ENCODE measurements around the gene NTM.
"Not testable (repeated sequence)": the region's sequence is repeated elsewhere in the genome, so short reads cannot be mapped to it uniquely, and the experiment has no call there.

Gene NTM

DNA sequence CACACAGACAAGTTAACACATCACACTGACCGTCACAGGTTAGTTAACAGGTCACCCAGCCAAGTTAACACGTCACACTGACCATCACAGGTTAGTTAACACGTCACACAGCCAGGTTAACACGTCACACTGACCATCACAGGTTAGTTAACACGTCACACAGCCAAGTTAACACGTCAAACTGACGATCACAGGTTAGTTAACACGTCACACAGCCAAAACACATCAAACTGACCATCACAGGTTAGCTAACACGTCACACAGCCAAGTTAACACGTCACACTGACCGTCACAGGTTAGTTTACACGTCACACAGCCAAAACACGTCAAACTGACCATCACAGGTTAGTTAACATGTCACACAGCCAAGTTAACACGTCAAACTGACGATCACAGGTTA, 699.2 kb downstream of the NTM start:
- not testable (repeated sequence) for DNase-seq (ENCODE audit: low read depth, low spot score)

DNA sequence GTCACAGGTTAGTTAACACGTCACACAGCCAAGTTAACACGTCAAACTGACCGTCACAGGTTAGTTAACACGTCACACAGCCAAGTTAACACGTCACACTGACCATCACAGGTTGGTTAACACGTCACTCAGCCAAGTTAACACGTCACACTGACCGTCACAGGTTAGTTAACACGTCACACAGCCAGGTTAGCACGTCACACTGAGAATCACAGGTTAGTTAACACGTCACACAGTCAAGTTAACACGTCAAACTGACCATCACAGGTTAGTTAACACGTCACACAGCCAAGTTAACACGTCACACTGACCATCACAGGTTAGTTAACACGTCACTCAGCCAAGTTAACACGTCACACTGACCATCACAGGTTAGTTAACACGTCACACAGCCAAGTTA, 700.5 kb downstream of the NTM start:
- DNase-seq (ENCODE audit: low read depth, low spot score): not testable (repeated sequence)

GRCh38 chr11:132072044-132072857, 701.8 kb downstream of the NTM start:
- DNase-seq (ENCODE audit: low read depth, low spot score): no peak

DNA sequence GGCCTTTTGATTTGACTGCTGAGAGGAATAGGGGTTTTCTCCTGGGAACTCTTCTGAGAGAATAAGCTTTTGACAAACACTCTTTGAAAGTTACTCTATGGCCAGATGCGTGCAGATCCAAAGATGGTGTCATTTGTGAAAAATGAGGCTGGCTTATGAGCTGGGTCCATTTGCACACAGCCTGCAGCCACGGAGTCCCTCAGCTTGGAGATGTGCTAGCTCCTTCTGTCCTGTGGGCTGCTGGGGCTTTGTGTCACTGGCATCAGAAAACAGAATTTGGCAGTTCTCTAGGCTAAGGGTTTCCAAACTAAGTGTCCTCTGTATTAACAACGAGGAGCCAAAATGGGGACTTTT, 702.4 kb downstream of the NTM start:
- DNase-seq (ENCODE audit: low read depth, low spot score): no peak

- DNase-seq (ENCODE audit: low read depth, low spot score): no peak
Observed at GRCh38 chr11:132073787-132074186, 703.4 kb downstream of the NTM start.

GRCh38 chr11:132075447-132075846, 705.0 kb downstream of the NTM start:
- no peak for DNase-seq (ENCODE audit: low read depth, low spot score)

- DNase-seq (ENCODE audit: low read depth, low spot score): no peak
Observed at GRCh38 chr11:132077416-132077815, 707.0 kb downstream of the NTM start.

- DNase-seq (ENCODE audit: low read depth, low spot score): no peak
Observed at GRCh38 chr11:132078264-132079076, 708.1 kb downstream of the NTM start.

DNA sequence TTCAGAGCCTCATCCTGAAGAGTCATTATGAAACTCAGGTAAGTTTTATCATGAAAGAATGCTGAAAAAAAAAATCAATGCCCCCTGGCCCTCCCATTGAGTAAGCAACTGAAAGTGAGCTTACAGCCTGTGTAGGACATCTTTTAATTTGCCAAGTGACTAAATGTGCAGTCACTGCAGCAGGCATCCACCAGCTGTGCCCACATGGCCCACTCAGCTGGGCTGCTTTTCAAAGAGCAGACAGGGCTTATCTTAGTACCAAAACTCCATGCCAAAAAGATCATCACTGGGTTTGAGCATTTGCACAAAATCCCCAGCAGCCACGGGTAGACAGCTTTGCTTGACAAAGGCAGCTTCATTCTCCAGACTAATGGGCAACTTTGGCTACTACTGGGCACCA, 709.7 kb downstream of the NTM start:
- DNase-seq (ENCODE audit: low read depth, low spot score): no peak

DNA sequence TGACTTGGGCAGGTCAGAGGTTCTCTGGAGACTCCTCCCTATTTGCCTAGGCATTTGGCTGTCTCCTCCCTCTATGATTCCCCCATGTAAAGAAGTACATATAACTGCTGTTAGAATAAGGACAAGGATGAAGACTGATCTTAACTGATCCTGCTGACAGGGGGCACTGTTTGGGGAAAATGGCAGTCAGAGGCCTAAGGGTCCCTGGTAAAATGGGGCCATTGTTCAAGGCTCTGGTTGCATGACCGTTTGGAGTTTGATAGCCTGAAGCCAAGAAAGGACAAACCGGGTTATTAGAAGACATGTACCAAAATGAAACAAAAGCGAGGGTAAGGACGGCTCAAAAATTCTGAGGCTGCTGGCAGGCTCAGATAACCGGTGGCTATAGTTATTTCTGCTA, 712.2 kb downstream of the NTM start:
- no peak for DNase-seq (ENCODE audit: low read depth, low spot score)

- DNase-seq (ENCODE audit: low read depth, low spot score): no peak
Observed at GRCh38 chr11:132084433-132084832, 714.0 kb downstream of the NTM start.

GRCh38 chr11:132087148-132087547, 716.7 kb downstream of the NTM start:
- DNase-seq (ENCODE audit: low read depth, low spot score): no peak

- DNase-seq (ENCODE audit: low read depth, low spot score): no peak
Observed at GRCh38 chr11:132088551-132088950, 718.1 kb downstream of the NTM start.

DNA sequence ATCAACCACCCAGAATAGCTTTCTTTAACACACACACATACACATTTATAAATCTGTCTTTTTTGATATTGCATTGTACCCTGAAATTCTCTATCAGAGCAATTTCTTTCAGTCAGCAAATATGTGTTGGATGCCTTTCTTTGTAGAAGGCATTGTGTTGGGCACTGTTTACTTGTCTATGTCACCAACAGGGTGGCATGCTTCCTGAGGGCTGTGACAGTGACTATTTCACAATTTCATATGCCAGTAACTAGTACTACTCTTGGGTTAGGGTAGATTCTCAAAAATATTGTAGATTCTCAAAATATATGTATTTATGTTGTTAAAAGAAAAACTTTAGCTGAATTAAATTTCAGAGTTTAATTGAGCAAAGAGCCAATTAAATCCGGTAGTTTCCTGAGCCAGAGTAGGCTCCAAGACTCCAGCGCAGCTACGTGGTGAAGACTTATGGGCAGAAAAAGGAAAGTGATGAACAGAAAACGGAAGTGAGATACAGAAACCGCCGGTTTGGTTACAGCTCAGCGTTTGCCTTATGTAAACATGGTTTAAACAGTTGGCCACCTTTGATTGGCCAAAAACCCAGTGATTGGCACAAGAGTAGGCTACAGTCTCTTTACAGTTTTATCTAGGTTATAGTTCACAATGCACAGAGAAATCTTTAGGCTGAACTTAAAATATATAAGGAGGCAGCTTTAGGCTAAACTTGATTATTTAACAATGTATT, 723.3 kb downstream of the NTM start:
- no peak for DNase-seq (ENCODE audit: low read depth, low spot score)

DNA sequence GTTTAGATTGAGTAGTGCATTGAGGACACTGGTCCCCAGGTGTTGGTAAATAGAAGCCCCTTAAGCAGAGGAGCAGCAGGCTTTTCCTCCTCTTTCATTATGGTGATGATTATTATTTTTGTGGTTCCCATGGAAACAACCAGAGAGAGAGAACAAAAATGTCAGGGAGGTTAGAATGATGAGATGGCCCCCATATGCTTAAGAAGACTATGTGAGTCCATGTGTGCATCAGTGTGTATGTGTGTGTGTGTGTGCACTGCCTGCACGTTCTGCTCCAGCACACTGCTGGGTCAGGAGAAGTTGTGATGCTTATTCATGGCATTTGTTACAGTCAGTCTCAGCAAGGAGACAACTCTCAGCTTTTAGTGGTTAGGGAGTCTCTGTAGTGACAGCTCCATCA, 724.2 kb downstream of the NTM start:
- no peak for DNase-seq (ENCODE audit: low read depth, low spot score)

DNA sequence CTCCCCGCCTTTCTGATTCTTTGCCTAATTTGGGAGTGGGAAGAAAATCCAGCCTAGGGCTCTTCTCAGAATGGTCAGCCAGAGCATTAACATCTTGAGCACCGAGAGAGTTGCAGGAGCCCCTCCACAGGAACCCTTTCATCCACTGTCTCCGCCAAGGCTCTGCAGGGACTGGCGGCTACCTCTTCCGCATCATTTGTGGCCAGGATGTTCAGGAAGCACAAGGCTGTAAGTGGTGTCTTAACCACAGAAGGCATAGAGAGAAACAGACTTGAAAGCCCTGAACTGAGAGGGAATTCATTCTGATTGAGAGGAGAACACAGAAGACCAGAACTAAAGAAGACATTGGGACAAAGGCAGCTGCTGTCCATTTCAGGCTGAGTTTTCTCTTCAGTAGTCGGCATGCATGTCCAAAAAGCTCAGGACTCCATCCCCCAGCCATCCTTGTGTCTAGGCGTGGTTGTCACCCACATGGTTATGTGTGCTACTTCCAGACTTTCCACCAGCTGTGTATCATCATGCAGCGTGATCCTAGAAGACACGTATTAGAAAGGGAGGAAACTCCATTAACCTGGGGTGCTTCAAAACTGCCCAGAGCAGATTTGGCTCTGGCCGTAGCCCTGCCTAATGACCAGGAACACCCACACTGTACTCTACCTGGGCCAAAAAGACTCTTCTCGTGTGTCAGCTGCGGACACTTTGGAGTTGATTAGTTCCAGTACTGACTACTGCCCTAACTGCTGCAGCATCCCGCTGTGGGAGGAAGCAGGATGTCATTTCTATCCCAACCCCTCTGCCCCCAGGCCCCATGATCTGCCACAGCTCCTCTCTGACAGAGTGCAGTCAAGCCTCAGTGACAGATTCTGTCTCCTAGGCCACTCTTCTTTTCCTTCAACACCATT, 725.1 kb downstream of the NTM start:
- no peak for DNase-seq (ENCODE audit: low read depth, low spot score)

GRCh38 chr11:132096132-132096825, 725.9 kb downstream of the NTM start:
- DNase-seq (ENCODE audit: low read depth, low spot score): no peak

DNA sequence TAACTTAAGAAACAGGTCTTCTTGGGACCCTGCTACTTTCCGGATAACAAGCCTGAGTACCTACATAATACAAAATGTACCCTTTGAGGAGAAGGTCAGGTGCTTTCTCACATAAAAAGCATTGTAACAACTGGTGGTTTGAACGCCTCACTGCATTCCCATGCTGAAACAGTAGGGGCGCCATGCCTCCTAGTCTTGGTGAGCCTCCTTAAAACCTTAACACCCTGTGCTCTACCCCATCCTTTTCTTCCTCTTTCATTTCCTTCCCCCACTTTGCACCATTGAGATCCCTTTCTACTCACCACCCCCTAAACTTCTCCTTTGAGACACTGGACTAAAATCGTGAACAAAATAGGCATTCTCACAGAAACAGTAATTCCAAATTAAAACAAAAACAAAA, 729.3 kb downstream of the NTM start:
- DNase-seq (ENCODE audit: low read depth, low spot score): no peak

GRCh38 chr11:132100583-132100982, 730.2 kb downstream of the NTM start:
- no peak for DNase-seq (ENCODE audit: low read depth, low spot score)

GRCh38 chr11:132101881-132102280, 731.5 kb downstream of the NTM start:
- no peak for DNase-seq (ENCODE audit: low read depth, low spot score)

GRCh38 chr11:132103021-132103420, 732.6 kb downstream of the NTM start:
- no peak for DNase-seq (ENCODE audit: low read depth, low spot score)
